NCI-H128 (cell line): ENCODE results near the gene CD7.
"Not testable (repeated sequence)": the region's sequence is repeated elsewhere in the genome, so short reads cannot be mapped to it uniquely, and the experiment has no call there.

Experiments
- DNase-seq: peaks from one replicate; lab custom pipeline; 2025; ENCODE audit not compliant: unreplicated experiment; lab: John Stamatoyannopoulos, UW

The CD7 gene

GRCh38 chr17:82317394-82318168, at the start of gene CD7:
Gene CD7, minus strand, starts transcription at chr17:82317608. Its CDS starts 113 bp downstream, at chr17:82317495.
- no peak for DNase-seq

- peak; percentile 12 for DNase-seq
Measured at GRCh38 chr17:82366749-82367148, 49.3 kb upstream of the CD7 start.

- no peak for DNase-seq
Measured at GRCh38 chr17:82365606-82366295, 48.3 kb upstream of the CD7 start.

- DNase-seq: no peak
Measured at GRCh38 chr17:82361885-82362633, 44.7 kb upstream of the CD7 start.

- DNase-seq: not testable (repeated sequence)
Measured at GRCh38 chr17:82359451-82360074, 42.2 kb upstream of the CD7 start.

GRCh38 chr17:82358465-82359350, 41.3 kb upstream of the CD7 start, which contains the start of gene TEX19:
Gene TEX19, plus strand, starts transcription at chr17:82359247. Its CDS starts 2,904 bp downstream, at chr17:82362151.
- peak; percentile 15 for DNase-seq

GRCh38 chr17:82357394-82357793, 40.0 kb upstream of the CD7 start:
- DNase-seq: no peak

GRCh38 chr17:82356845-82357355, 39.5 kb upstream of the CD7 start:
- DNase-seq: no peak

GRCh38 chr17:82355770-82356427, 38.5 kb upstream of the CD7 start:
- DNase-seq: no peak

- no peak for DNase-seq
Measured at GRCh38 chr17:82354804-82355308, 37.4 kb upstream of the CD7 start.

- DNase-seq: no peak
Measured at GRCh38 chr17:82353484-82353883, 36.1 kb upstream of the CD7 start.

GRCh38 chr17:82351713-82352488, 34.5 kb upstream of the CD7 start:
- DNase-seq: peak; percentile 74

GRCh38 chr17:82351254-82351712, 33.9 kb upstream of the CD7 start:
- no peak for DNase-seq

GRCh38 chr17:82350182-82351030, 33.0 kb upstream of the CD7 start:
- DNase-seq: no peak

GRCh38 chr17:82349287-82349701, 31.9 kb upstream of the CD7 start:
- DNase-seq: no peak

GRCh38 chr17:82348866-82349265, 31.5 kb upstream of the CD7 start:
- DNase-seq: no peak

GRCh38 chr17:82348434-82348833, 31.0 kb upstream of the CD7 start:
- no peak for DNase-seq
